Gastrocnemius medialis (tissue), 4 donors: ENCODE measurements around the gene HTATSF1.

Source experiments
- CTCF ChIP-seq, 5 experiments: fragments of 450-650 bp in 3 of 5; fragments of 200-600 bp in 2 of 5; sonication (generic) in 2 of 5; IDR thresholded peaks in 4 of 5; conservative IDR thresholded peaks in 1 of 5; 1 replicate in 4 of 5; 2 replicates in 1 of 5; pipeline ENCODE4 v1.5.1; 2016 to 2019; ENCODE audit warnings: antibody characterized with exemption in 5 of 5, mild to moderate bottlenecking in 3 of 5, moderate library complexity in 3 of 5
- POLR2A ChIP-seq, 2 donors: fragments of 450-650 bp; IDR thresholded peaks; one replicate each; pipeline ENCODE4 v1.6.1; 2017; ENCODE audit warnings: antibody characterized with exemption in 2 of 2, mild to moderate bottlenecking in 2 of 2, moderate library complexity in 2 of 2

GRCh38 chrX:136477026-136477425 is 20.4 kb upstream of the HTATSF1 start:
- no peak for TF ChIP-seq CTCF (IDR thresholded peaks at IDR 0.05 in 4 of 5, conservative IDR thresholded peaks at IDR 0.05 in 1 of 5)
- TF ChIP-seq POLR2A (IDR thresholded peaks at IDR 0.05): no peak
